Upper lobe of left lung (tissue), 4 donors: ENCODE data around the gene PF4V1.

Experiments used
- CTCF ChIP-seq, 6 experiments: fragments of 450-650 bp in 4 of 6; fragments of 200-600 bp in 2 of 6; sonication (generic) in 2 of 6; IDR thresholded peaks; one replicate each; pipeline ENCODE4 v1.5.1; 2016 to 2019; ENCODE audit warnings: antibody characterized with exemption in 6 of 6
- EP300 ChIP-seq, 4 donors: sonication (generic); formaldehyde crosslinking; IDR thresholded peaks; one replicate each; pipeline ENCODE4 v1.5.1; 2017; ENCODE audit warnings: antibody characterized with exemption in 4 of 4, control low read depth in 2 of 4
- POLR2A ChIP-seq, 4 donors: fragments of 450-650 bp; IDR thresholded peaks; one replicate each; pipeline ENCODE4 v1.5.1; 2016 to 2017; ENCODE audit warnings: antibody characterized with exemption in 4 of 4, mild to moderate bottlenecking in 2 of 4

- TF ChIP-seq CTCF (IDR thresholded peaks at IDR 0.05) (peak in 2 of 6 experiments; percentile 11 to 14), POLR2A (IDR thresholded peaks at IDR 0.05) (no peak), EP300 (IDR thresholded peaks at IDR 0.05) (no peak)
Observed at GRCh38 chr4:73853246-73853704, at the start of gene PF4V1.
